GM18909 (cell line): ENCODE results near the gene FRMD3.

ENCODE experiments used
- ATAC-seq: cut with Tn5 transposase; IDR thresholded peaks from one replicate; pipeline ENCODE4 v1.9.1; 2021; ENCODE audit warnings: mild to moderate bottlenecking; ENCODE audit not compliant: unreplicated experiment, poor library complexity

Gene FRMD3

DNA sequence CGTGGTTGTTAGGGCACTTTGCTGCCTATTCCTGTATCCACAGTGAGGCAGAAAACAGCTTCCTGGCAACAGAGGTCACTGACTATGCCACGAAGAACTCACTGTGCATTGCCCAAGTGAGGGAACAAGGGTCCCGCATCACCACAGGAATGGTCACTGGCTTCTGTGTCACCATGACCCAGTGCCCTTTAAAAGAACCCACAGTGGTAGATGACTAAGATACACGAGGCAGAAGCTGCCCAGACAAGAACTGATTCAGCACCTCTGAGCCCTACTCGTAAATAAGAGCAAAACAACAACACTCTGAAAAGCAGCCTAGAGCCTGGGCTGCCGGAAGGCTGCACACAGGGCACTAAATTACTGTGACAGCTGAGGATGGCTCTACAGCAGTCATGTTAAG is 238.6 kb downstream of the FRMD3 start:
- no peak for ATAC-seq

DNA sequence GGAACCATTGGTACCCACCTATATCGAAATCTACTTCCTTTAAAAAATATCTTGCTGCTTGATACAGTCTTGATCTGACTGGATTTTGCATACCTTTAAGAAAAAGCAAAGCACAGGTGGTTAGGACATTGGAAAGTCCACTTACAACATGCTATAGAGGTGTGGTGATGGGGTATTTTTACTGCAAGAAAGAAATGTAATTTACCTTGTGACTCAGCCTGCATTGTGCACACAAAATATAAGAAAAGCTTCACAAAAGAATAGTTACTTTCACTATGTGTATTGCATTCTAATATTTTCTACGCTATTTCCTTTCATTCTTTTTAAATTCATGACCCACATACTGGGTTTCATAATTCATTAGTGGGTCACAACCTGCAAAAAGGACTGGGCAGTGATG is 239.1 kb downstream of the FRMD3 start:
- ATAC-seq, result no peak

DNA sequence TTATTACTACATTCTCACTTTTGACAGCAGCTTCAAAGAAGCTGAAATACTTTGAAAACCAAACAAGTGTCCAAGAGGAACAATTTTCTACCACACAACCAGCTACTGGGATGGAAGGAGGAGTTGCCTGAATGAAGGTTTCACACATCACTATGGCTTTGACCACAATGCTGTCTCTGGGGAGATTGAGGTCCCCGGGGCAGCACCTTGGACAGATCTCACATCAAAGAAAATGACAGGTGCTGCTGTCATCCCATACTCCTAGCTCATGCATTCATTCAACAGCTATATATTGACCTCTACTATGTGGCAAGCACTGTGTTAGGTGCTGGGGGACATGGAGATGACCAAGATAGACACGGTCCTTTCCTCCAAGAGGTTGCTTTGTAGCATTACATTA is 242.1 kb downstream of the FRMD3 start:
- ATAC-seq, result peak; percentile 76

DNA sequence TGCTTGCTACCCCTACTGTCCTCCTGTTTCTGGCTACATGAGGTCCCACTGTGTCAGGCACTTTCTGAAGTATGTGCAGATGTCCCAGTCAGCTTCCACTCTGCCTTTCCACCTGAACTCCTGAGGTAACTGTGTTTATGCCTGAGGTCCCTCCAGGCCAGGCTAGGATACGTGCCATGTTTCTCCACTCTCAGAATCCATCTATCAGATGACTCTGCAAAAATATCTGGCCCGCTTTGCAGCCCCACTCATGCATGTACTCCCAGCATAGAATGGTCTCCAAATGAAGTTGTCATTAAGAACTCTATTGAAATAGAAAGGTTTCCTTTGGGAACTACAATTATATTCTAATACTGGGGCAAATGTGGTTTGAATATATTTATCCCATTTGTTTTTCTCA is 243.4 kb downstream of the FRMD3 start:
- no peak for ATAC-seq

DNA sequence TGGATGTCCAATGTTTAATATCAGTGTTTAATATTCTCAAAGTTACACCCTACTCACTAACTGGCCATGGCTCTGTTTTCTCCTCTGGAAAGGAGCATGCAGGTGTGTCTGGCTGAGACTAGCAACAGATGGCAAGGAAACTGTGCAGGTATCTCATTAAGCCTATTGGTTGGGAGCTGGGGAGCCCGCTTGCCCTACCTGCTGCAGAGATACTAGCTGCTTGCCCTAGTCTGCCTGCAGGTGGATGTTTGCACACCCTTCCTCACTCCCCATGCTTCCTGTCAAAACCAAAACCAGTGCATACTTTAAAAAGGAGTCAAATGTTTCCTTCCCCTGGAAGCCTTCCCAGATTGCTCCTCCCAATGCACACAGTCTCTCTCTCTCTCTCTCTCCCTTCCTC is 247.0 kb downstream of the FRMD3 start:
- no peak for ATAC-seq

DNA sequence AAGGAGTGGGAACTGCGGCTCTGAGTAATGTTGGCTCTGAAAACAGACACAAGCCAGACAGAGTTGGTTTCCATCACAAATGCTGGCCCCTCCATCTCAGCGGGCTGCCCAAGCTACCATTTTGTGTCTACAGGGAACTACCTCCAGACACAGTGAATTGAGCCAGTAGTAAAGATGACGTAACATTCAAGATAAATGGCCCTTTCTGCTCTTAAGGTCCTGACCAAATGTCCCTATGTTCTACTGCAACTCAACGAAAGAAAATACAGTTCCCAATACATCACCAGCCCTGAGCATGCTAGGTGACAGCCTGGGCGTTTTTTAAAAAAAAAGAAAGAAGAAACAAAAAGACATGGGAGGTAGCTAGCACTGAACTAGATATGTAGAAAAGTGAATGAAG is 247.5 kb downstream of the FRMD3 start:
- ATAC-seq, result no peak

DNA sequence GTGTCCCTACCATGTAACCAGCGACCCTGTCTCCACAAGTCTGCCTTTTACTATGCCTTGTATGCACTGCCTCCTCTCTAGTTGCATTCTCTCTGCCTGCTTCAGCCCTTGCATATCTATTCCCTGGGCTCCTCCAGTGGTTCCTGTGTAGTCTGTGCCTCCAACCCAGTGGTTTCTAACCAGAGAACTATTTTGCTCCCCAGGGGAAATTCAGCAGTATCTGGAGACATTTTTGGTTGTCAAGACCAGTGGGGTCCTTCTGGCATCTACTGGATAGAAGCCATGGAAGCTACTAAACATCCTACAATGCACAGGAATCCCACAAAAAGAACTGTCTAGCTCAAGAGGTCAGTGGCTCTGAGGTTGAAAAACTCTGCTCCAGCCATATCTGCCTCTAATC is 251.2 kb downstream of the FRMD3 start:
- no peak for ATAC-seq

DNA sequence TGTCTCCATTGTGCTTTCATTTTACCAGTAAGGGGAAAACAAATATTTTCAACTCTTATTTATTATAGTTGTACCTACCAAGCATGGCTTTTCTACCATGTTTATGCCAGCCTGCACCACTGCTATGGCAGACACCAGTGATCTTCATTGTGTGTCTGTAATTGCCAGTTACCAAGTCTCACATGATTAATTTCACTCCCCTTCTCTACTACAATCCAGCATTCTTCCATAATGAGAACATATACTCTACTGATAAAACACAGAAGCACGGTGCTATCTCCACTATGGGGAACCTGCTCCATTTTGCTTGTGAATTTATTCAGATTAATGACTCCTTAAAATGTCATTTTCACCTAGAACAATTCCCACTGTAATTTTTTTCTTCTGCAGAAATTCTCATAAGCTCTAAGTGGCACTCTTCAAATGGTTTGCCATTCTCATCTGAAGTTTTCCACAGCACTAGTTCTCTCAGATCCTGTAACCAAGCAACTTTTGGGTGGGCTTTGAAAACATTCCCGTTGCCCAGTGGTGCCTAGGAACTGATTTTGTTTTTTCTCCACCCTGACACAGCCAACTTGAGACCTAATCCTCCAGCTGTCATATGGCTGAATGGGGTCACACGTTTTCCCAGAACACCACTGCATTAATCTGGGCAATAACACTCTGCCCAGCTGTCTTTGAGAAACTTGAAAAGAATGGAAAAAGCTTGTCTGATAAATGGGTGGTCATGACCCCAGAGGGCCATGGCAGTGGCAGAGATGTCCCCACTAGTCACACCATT is 252.6 kb downstream of the FRMD3 start:
- no peak for ATAC-seq

DNA sequence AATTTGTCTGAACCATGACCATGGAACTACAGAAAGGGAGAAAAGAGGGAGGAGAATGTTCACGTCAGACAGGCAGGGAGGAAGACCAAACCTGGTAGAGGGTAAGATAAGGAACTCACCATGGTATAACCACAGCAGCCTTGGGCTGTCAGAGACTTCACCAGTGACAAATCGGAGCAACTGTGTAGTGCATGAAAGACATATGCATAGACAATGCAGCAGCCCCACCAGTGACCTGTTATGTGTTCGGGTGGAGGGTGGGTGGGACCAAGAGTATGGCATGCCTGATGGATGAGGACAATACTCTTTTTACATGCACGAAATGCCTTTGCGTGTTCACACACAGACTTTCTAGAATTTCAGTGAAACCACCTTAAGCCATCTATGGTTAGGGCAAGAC is 253.5 kb downstream of the FRMD3 start:
- ATAC-seq, result no peak

DNA sequence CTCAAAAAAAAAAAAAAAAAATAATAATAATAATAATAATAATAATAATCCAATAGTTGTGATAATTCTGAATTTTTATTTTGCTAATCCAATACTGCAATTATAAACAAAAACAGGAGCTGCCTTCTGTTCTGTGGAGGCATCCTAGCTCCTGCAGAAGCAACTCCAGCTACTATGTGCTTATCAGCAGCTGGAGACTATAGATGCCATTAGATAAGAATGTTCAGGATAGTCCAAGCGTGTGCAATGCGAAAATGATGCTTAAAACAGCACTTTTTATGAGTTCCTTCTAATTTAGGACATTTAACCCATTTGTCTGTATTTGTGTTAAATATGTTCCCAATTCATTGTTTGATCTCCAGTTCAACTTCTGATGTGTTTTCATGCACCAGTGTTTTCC is 254.7 kb downstream of the FRMD3 start:
- ATAC-seq, result no peak

DNA sequence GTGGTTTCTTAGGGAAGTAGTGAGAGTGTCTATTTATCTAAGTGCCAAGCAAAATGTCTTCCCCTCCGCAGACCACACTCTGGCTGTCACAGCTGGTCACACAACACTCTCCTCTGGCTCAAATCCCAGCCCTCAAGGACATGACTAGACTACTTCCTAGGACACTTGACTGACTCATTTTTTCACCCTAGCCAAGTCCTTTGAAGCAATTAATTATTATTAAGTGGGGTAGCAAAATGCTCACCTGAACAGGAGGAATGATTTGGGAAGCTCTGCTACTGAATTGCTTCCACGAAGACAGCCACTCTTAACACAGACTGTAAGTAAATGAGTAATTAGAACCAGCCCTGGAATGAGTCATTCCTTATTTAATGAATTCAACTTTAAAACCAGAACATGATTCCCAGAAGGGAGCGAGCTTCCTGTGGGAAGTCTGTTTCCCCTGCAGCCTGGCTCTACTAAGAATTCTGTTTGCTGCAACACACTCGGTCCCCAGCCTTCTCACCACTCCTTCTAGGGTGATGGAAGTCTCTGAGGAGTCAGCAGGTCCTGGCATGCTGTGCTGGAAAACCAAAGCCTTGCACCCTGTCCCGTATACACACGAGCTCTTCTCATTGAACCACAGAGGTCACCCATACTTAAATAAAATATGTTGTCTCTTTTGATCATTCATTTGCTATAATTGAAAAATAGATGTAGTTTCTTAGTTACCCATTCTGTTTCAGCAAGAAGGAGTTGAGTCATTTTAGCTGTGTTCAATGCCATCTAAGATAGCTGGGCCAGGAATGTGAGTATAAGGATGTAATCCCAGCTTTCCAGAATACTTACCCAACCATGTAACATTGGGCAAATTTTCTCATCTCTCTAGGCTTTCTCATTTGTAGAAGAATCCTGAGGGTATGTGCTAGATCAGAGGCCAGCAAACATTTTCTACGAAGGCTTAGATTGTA is 256.6 kb downstream of the FRMD3 start:
- no peak for ATAC-seq

DNA sequence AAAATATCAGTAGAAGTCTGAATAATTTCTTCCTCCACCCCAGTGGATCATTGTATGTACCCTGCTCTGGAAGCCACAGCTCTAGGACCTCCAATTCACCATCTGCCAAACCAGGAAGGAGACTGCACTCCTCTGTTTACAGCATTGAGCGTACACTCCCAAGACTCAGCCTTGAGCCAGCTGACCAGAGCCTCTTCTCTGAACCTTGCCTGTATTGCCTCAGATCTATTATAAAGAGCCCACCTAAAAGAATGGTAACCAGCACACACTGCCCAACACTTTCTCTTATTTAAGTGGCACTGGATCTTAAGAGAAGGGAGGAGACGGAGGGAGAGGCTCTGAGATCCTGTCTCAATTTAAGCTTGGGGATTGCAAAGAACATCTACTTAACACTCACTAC is 257.4 kb downstream of the FRMD3 start:
- ATAC-seq, result no peak

DNA sequence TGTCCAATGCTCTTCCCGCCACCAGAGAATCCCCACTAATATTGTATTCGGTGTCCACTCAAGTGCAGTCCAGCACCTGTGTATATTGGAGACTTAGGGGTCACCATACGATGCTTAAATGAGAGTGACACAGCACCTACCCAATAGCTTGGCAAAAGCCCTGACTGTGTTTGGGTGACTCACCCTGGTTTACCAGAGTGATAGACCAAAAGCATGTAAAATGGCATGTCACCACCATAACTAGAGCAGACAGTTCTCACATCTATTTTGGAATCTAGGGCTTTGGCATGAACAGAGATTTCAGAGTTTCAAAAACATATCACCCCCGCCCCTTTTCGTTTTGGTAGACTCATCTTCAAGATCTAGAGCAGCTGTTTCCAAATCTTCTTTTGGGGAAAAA is 257.9 kb downstream of the FRMD3 start:
- ATAC-seq, result no peak

DNA sequence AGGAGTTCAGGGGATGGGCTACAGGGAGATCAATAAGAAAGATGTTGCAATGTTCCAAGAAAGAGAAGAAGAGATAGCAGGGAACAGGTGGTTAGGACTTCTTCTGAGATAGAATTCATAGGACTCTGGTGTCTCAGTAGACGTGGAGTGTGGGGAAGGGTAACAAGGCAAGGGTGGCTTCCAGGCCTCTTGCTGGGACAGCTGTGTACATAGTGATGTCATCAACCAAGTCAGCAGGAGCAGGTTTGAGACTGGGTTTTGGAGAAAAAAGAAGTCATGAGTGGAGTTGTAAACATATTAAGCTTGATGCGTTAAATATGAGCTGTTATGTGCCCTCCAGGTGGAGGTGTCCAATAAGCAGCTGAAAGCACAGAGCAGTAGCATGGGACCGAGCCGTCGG is 263.4 kb downstream of the FRMD3 start:
- no peak for ATAC-seq

DNA sequence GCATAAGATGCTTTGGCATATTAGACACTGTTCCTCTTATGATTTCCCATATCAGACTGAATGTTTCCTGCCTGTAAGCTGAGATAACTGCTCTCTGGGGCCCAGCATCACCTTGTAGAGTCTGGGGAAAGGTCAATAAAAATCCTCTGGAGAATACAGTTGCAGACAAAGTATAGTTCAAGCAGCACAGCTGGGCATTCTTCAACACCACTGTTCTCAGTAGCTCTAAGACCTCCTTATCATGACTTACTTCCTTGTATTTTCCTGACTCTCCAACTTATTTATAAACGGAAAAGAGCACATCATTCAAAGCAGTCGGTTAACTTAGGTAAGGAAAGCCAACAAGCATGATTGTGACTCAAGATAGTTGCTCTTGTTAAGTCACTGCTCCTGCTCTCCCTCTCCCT is 266.5 kb downstream of the FRMD3 start:
- no peak for ATAC-seq

DNA sequence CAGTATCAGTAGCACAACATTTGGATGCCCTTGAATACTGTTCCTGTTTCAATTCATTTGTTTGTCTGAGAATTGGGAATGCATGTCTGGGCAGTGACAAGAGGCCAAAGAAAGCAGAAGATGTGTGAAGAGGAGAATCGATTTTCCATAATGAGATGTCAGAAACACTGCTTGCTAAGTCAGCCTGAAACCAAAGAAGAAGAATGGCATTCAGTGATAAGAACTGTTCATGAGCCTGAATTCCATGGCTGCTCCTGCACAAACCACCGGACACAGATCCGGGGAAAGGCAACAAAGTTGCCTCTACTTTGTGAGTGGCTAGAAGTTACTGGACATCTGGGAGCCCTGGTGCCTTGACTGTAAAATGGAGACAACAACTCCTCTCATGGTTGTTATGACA is 268.1 kb downstream of the FRMD3 start:
- ATAC-seq, result no peak

DNA sequence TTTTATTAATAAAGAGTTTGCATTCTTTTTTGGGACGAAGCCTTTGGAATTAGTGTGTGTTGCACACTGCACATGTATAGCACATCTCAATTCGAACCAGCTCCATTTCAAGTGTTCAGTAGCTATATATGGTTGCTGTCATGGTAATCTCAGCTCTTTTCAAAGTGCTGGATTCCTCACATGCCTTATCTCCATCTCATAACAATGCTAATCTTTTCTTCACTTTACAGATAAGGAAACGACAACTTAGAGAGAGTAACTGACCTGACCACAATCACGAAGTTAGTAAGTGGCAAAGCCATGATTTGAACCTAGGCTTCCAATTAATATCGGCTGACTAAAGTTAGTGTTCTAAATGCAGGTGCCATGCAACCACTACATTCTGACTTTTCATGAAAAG is 270.5 kb downstream of the FRMD3 start:
- ATAC-seq, result no peak

DNA sequence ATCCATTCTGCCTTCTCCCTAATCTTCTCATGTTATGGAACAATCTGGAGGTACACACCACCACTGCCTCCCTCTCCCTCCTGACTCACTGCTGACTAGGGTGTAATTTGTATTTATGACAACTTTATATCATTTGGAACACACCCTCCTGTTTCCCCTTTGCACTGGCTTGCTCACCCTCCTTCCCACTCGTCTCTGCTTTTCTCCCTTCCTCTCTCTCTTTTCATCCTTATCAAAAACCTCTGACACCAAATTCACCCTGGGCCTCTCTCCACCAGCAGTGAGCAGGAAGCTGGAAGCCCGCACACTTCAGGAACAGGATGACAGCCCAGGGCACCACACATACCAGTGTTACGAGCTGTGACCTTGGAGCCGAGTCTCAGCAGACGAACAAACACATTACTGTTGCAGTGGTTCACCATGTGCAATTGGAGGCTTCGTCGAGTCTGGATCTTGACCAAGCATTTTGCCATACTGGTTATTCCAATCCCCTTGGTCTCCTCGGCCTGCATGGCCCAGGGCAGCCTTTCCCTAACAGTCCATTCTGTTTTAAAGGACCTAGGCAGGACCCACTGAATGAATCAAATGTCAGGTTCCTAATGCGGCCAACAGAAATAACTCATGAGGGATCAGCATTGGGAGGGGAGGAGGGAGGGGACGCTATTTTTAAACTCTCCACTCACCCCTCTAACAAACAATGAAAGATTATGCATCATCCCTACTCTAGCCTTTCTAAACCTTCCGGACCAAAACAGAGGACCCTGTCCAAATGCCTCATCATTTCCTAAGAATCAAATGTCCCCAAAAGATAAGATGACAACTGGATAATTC is 271.3 kb downstream of the FRMD3 start:
- ATAC-seq, result no peak

DNA sequence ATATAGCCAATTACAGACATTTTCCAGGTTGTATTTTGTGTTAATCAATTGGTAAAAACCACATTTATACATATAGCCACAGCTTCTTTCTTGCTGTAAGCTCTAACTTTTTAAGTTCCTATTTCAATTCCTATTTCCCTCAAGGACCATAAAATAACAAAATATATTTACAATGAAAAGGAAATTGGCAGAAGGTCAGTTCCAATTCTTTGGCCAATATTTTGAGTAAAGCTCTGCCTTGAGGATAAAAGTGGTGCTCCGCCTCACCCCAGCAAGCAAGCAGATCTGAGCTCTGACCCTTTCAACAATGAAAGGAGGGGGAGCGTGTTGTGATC is 271.9 kb downstream of the FRMD3 start:
- no peak for ATAC-seq

DNA sequence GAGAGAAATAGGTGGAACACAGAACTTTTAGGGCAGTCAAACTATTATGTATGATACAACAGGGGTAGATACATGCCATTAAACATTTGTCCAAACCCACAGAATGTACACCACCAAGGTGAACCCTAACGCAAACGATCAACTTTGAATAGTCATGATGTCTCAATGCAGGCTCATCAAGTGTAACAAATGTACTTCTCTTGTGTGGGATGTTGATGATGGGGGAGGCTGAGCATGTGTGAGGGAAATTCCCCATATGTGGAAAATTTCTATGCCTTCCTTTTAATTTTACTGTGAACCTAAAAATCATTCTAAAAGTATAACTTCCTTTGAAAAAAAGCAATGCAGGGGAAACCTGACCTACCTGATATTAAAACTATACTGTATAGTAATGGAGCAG is 273.9 kb downstream of the FRMD3 start:
- ATAC-seq, result no peak

DNA sequence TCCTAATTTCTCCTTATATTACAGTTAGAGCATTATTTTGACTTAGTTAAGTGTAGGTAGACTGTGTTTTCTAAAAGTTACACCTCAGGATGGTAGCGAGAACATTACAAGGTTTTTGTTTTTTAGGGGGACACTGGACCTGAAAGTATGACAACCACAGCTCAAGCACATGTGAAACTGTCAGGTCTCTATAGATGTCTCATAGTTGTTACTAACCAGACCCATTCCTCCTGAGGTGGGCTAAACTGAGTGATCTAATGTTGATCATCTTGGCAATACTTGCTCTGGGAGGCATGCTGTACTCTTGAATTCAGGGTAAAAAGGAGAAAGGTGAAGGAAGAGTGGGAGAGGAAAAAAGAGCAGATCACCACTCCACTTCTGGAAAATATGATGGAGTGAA is 278.6 kb downstream of the FRMD3 start:
- no peak for ATAC-seq
